Suppressor macrophage treated with lipopolysaccharide for 1 hour (primary cell): ENCODE measurements around the gene OR2G6.
A peak's percentile ranks its signal among the peaks of the same experiment; 100 is the strongest.

ENCODE experiments used
- DNase-seq, 3 donors: peaks; one replicate each; pipeline ENCODE4 v3.0.0-alpha.2; 2020 to 2022

OR2G6 gene

DNA sequence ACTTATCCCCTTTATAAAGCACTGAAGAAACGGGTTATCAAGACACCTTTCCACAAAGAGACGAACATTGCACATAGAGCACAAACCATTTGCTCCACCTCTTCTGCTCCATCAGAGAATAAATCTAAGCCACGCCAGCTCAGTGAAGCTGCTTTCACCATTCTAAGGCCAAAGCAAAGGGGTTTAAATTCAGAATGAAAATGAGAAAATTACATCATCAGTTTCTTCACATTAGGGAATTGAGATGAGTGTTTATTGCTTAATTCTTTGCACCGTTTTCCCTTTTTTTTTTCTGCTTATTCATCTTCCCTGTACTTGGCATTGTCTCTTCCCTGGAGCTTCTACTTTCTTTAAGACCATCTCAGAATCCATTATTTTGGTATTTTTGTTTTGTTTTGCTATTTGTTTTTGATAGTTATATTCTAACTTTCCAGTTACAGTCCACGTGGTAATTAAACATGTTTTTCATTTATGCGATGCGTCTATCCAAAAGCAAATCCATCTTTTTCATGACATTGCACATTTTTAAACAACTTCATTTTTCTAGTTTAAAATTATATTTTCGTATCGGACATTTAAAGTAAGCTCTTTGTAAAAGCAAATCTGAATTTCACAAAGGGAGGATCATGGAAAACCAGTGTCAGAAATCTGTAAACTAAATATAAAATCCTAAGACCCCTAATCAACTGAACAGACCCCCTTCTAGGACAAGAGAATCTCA, 68.5 kb downstream of the OR2G6 start:
- DNase-seq, result peak; percentile 31 to 72 (median 71)
